Measurements from ENCODE around the gene SGF29. TPM values are rescaled to one million over a fixed set of nuclear protein-coding genes. Genes with fewer than 3 reads are reported as not detected.
"Not testable (repeated sequence)": the region's sequence is repeated elsewhere in the genome, so short reads cannot be mapped to it uniquely, and the experiment has no call there.

Gene SGF29
- total RNA-seq, 2 experiments from 2014 or later = 23.6 to 35.5 TPM

DNA sequence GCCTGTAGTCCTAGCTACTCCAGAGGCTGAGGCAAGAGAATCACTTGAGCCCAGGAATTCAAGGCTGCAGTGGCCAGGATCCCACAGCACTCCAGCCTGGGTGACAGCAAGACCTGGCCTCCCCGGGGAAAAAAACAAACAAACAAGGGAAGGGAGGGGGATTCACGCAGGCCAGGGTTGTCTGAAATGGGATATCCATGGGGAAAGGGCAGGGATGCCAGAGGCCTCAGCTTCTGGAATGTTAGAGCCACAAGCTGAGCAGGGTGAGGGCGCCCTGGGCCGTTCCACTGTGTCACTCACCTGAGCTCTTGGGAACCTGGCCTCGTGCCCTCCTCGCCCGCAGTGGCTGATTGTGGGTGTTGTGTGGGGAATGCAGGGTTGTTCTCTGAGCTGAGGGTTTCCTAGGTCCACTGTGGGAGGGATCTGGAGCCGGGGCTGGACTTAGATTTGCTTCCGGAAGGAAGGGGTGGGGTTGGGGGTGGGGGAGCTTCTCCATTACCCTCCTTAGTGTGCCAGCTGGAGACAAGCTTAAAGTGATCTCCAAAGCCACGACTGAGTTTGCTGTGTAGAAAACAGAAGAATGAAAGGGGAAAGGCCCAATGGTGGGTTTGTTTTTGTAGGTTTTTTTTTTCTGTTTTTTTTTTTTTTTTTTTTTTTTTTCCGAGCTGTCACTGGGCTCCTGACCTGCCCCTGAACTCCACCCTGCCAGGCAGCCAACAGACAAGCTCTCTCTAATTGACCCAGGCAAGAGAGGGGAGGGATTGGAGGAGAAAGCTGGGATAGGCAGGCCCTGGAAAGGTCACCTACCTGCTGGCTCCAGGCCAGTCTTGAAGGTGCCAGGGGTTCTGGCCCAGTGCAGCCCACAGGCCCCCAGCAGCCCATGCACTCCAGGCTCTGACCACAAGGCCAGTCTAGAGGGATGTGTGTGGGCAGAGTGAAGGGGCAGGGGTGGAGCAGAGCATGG lies 56.2 kb downstream of the SGF29 start, which contains the start of gene SULT1A1:
SULT1A1 (minus strand) TSS at position 414 of the 964 bp plus-strand sequence. CDS start 1,189 bp downstream, outside the sequence.
- no peaks in the 10 kb centered on the region for H3K9me3 Mint-ChIP-seq (ENCODE audit: low read depth)
- no peak for ATAC-seq
- DNase-seq = no peak
- peak within 1 kb of the TSS; percentile 8 for H3K27ac Mint-ChIP-seq
- no peaks in the 10 kb centered on the region for H3K27me3 Mint-ChIP-seq
- H3K4me3 Mint-ChIP-seq = no peak within 1 kb of the TSS
- peaks cover 2% of the 10 kb centered on the region for H3K36me3 Mint-ChIP-seq (ENCODE audit: low read depth)
- intact Hi-C loops (cut with DNase I, micrococcal nuclease) = no loop called here
- H3K4me1 Mint-ChIP-seq = peaks cover 9% of the 10 kb centered on the region
- POLR2A ChIA-PET = no interaction called here
- CTCF ChIA-PET = interaction anchor here (0.7 kb wide), 2 partner anchors 381 to 424 kb away, joined by 3 read pairs; no protein-coding TSS in a partner anchor

DNA sequence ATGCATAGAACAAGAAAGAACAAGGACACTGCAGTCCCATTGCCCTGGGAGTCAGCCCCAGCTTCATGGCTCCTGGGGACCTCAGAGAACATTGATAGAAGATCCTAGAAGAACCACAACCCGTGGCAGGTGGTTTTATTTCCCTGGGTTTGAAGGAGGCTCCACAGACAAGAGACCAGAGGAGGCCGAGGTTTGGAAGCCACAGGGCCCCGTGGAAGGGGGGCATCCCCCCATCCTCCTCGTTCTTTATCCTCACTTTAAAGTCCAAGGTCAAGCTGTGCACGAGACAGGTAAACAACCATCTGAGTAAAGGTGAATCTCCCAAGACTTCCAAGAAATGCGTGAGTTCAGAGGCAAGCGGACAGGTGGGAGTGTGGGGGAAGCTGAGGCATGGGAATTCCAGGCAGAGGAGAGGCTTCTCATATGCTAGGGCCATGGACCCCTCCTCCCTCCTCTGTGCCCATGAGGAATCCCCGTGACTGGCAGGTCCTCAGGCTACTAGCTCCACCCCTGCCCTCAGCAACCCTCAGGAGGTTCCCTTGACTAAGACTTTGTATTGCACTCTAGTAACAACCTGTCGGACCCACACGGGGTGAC lies 57.0 kb downstream of the SGF29 start:
- no peak for ATAC-seq
- intact Hi-C loops (cut with DNase I, micrococcal nuclease) = no loop called here
- ChIA-PET CTCF (interaction anchor here (0.7 kb wide), 1 partner anchor 423 kb away, joined by 3 read pairs; no protein-coding TSS in a partner anchor), POLR2A (no interaction called here)
- H3K9me3 Mint-ChIP-seq (ENCODE audit: low read depth) = no peaks in the 10 kb centered on the region
- H3K27ac Mint-ChIP-seq = peak overlapping the region; percentile 8
- H3K36me3 Mint-ChIP-seq (ENCODE audit: low read depth) = no peaks in the 10 kb centered on the region
- H3K4me3 Mint-ChIP-seq = no peak overlapping the region
- H3K4me1 Mint-ChIP-seq = peaks cover 9% of the 10 kb centered on the region
- no peaks in the 10 kb centered on the region for H3K27me3 Mint-ChIP-seq
- DNase-seq = no peak

DNA sequence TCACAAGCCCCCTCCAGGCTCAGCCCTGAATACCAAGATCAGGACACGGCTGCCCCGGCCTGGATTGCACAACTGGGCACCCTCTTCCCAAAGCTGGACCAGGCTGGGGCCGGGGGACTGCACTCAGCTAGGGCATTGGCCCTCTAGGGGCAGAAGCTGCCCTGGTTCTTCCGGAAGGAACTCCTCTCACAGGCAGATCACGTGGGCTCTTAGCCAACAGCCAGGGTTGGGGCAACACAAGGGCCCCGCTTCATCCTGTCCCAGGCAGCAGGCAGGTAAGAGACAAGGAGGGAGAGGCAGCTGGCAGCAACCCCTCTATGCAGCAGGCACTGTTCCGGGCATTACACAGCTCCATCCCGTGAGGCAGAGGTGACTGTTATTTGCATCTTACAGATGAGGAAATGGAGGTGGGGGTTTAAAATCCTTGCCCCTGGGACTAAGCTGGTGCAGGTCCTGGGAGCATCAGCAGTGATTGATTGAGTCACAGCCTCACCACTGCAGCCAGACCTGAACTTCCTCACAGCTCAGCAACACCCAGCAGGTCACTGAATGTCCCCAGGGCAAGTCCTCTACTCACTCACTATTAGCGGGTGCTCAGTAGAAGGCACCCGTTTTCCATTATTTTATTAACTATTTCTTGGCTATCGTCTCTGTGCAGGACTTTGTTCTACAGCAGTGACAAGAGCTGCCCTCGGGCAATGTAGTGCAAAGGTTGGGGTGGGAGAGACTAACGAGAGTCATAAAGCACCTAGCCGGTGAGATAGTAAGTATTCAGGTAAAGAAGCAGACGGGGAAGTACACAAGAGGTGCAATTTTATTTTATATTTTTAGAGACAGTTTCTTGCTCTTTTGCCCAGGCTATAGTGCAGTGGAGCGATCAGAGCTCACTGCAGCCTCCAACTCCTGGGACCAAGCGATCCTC lies 58.9 kb downstream of the SGF29 start:
- H3K4me1 Mint-ChIP-seq; H3K4me3 Mint-ChIP-seq; H3K27ac Mint-ChIP-seq; POLR2A ChIA-PET; intact Hi-C loops (cut with DNase I, micrococcal nuclease); H3K36me3 Mint-ChIP-seq (ENCODE audit: low read depth); H3K27me3 Mint-ChIP-seq; H3K9me3 Mint-ChIP-seq (ENCODE audit: low read depth); CTCF ChIA-PET; DNase-seq: not testable (repeated sequence)
- peak; percentile 95 for ATAC-seq

DNA sequence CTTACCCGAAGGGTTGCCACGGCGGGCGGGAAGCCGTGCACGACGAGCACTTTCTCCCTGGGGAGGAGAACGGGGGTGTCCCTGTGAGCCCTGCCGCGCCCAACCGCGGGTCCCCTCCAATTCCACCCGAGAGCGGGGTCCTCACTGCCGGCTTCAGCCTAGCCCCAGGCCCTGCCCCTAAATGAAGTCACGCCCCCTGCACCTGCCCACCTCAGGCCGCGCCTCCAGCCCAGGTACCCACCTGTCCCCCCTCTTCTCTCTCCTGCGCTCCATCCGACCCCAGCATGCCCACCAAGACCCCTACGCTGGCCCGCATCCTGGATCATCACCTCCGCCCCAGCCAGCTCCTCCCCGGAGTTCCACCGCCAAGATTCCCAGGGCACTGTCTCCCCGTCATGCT lies 60.2 kb downstream of the SGF29 start:
- H3K27me3 Mint-ChIP-seq, CTCF ChIA-PET, H3K4me3 Mint-ChIP-seq: not testable (repeated sequence)

DNA sequence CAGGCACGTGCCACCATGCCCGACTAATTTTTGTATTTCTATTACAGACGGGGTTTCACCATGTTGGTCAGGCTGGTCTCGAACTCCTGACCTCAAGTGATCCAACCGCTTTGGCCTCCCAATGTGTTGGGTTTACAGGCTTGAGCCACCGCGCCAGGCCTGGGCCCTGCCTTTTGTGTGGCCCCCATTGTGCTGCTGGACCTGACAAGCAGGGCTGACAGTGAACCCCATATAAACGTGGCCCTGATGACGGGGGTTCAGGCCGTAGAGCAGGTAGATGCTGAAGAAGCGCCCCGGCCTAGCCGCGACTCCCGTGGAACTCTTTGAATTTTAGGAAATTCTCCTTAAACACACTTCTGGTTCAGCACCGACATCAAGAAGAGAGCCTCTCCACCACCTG lies 60.8 kb downstream of the SGF29 start:
- CTCF ChIA-PET; H3K4me3 Mint-ChIP-seq; DNase-seq; H3K4me1 Mint-ChIP-seq; H3K9me3 Mint-ChIP-seq (ENCODE audit: low read depth); POLR2A ChIA-PET; ATAC-seq; H3K27me3 Mint-ChIP-seq; intact Hi-C loops (cut with DNase I, micrococcal nuclease); H3K27ac Mint-ChIP-seq; H3K36me3 Mint-ChIP-seq (ENCODE audit: low read depth): not testable (repeated sequence)

More for the DNA sequence above, 60.2 kb downstream of the SGF29 start:
- POLR2A ChIA-PET; H3K27ac Mint-ChIP-seq; H3K9me3 Mint-ChIP-seq (ENCODE audit: low read depth); DNase-seq; H3K36me3 Mint-ChIP-seq (ENCODE audit: low read depth); intact Hi-C loops (cut with DNase I, micrococcal nuclease); ATAC-seq; H3K4me1 Mint-ChIP-seq: not testable (repeated sequence)

DNA sequence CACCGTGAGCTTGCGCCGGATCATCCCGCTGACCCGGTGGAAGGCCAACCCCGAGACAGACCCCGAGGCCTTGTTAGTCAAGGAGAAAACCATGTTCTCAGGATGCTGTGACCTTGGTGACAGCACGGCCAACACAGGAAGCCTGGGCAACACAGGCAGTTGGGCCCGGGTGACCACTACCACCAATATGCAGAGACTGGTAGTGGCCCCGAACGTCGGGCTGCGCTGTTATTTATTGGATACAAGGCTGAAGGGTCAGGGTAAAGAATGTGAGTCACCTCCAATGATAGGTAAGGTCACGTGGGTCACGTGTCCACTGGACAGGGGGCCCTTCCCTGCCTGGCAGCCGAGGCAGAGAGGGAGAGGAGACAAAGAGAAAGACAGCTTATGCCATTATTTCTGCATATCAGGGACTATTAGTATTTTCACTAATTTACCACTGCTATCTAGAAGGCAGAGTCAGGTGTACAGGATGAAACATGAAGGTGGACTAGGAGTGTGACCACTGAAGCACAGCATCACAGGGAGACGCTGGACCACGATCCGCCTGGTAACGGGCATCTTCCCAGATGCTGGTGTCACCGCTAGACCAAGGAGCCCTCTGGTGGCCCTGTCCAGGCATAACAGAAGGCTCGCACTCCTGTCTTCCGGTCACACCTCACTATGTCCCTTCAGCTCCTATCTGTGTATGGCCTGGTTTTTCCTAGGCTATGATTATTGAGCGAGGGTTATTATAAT lies 61.9 kb downstream of the SGF29 start:
- H3K9me3 Mint-ChIP-seq (ENCODE audit: low read depth); H3K4me1 Mint-ChIP-seq; H3K27ac Mint-ChIP-seq; H3K36me3 Mint-ChIP-seq (ENCODE audit: low read depth); H3K4me3 Mint-ChIP-seq; CTCF ChIA-PET; POLR2A ChIA-PET; H3K27me3 Mint-ChIP-seq; ATAC-seq; intact Hi-C loops (cut with DNase I, micrococcal nuclease): not testable (repeated sequence)
- DNase-seq = peak; percentile 60

DNA sequence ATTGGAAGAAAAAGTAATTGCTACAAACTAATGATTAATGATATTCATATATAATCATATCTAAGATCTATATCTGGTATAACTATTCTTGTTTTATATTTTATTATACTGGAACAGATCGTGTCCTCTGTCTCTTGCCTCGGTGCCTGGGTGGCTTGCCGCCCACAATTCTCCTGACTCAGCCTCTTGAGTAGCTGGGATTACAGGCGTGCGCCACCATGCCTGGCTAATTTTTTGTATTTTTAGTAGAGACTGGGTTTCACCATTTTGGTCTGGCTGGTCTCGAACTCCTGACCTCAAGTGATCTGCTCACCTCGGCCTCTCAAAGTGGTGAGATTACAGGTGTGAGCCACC lies 62.5 kb downstream of the SGF29 start:
- H3K36me3 Mint-ChIP-seq (ENCODE audit: low read depth); DNase-seq; H3K27me3 Mint-ChIP-seq; H3K4me3 Mint-ChIP-seq; ATAC-seq; intact Hi-C loops (cut with DNase I, micrococcal nuclease); H3K27ac Mint-ChIP-seq; H3K4me1 Mint-ChIP-seq; H3K9me3 Mint-ChIP-seq (ENCODE audit: low read depth): not testable (repeated sequence)
- CTCF ChIA-PET = interaction anchor here (0.5 to 1.1 kb wide), 2 partner anchors 9 to 1346 kb away, joined by 3 to 4 read pairs; no protein-coding TSS in a partner anchor
- POLR2A ChIA-PET = interaction anchor here (0.6 kb wide), 1 partner anchor 59 kb away, joined by 4 read pairs; no protein-coding TSS in a partner anchor

DNA sequence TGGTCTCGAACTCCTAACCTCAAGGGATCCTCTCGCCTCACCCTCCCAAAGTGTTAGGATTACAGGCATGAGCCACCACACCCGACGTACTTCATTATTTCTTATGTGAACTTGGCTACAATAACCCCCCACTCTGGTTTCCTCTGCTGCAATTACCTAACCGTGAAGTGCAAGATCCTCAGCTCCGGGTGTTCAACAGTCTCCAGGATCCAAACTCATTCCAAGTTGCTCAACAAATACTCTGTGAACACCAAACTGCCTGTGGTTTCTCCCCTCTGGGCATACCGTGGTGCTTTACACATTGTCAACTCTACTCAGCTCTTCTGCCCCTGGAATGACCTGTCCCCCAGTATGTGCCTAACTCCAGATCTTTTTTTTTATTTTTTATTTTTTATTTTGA lies 62.9 kb downstream of the SGF29 start:
- intact Hi-C loops (cut with DNase I, micrococcal nuclease) = no loop called here

DNA sequence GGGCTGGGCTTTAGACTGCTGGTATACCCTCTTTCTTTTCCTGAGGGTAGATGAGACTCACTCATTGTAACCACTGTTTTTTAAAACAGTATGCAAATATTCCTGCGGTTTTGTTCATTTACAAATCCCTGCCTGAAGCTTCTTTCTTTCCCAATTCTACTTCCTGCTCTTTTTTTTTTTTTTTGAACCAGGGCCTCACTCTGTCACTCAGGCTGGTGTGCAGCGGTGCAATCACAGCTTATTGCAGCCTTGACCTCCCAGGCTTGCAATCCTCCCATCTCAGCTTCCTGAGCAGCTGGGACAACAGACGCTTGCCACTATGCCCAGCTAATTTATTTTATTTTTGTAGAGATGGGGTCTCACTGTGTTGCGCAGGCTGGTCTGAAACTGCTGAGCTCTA lies 64.2 kb downstream of the SGF29 start:
- Mint-ChIP-seq H3K9me3 (ENCODE audit: low read depth) (no peaks in the 10 kb centered on the region), H3K36me3 (ENCODE audit: low read depth) (peaks cover 8% of the 10 kb centered on the region), H3K27me3 (no peaks in the 10 kb centered on the region), H3K4me1 (peaks cover 11% of the 10 kb centered on the region), H3K4me3 (no peak overlapping the region), H3K27ac (no peak overlapping the region)
- ChIA-PET CTCF (interaction anchor here (0.7 to 1.1 kb wide), 2 partner anchors 13 to 545 kb away, joined by 3 read pairs; no protein-coding TSS in a partner anchor), POLR2A (interaction anchor here (0.6 kb wide), 1 partner anchor 479 kb away, joined by 3 read pairs; no protein-coding TSS in a partner anchor)
- ATAC-seq (no peak), DNase-seq (no peak)
- intact Hi-C loops (cut with DNase I, micrococcal nuclease) = no loop called here

More for the DNA sequence above, 62.9 kb downstream of the SGF29 start:
- H3K36me3 Mint-ChIP-seq (ENCODE audit: low read depth) = peaks cover 8% of the 10 kb centered on the region
- no peak overlapping the region for H3K27ac Mint-ChIP-seq
- DNase-seq (no peak), ATAC-seq (no peak)
- H3K9me3 Mint-ChIP-seq (ENCODE audit: low read depth) = no peaks in the 10 kb centered on the region
- H3K4me1 Mint-ChIP-seq = peaks cover 2% of the 10 kb centered on the region
- ChIA-PET POLR2A (interaction anchor here (0.6 kb wide), 1 partner anchor 60 kb away, joined by 4 read pairs; no protein-coding TSS in a partner anchor), CTCF (interaction anchor here (0.5 to 1.1 kb wide), 3 partner anchors 9 to 1346 kb away, joined by 3 to 5 read pairs (median 4); no protein-coding TSS in a partner anchor)
- no peak overlapping the region for H3K4me3 Mint-ChIP-seq
- no peaks in the 10 kb centered on the region for H3K27me3 Mint-ChIP-seq

DNA sequence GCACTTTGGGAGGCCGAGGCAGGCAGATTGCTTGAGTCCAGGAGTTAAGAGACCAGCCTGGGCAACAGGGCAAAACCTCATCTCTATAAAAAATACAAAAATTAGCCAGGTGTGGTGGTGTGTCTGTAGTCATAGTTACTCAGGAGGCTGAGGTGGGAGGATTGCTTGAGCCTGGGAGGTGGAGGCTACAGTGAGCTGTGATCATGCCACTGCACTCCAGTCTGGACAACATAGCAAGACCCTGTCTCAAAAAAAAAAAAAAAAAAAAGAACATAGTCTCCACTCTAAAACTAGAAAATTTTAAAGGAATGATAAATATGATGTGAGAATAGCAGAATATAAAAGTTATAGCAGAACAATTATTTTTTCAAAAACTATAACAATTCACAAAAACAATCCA lies 66.6 kb downstream of the SGF29 start:
- ATAC-seq; H3K9me3 Mint-ChIP-seq (ENCODE audit: low read depth); H3K4me3 Mint-ChIP-seq; H3K36me3 Mint-ChIP-seq (ENCODE audit: low read depth); H3K27me3 Mint-ChIP-seq; POLR2A ChIA-PET; H3K27ac Mint-ChIP-seq; DNase-seq: not testable (repeated sequence)
- CTCF ChIA-PET = interaction anchor here (0.6 to 1.0 kb wide), 2 partner anchors 15 to 922 kb away, joined by 3 read pairs; no protein-coding TSS in a partner anchor
- intact Hi-C loops (cut with DNase I, micrococcal nuclease) = loop anchor here in 1 of 2 experiments (5.0 kb wide), 1 partner anchor 68 kb away; the partner anchor contains the start of gene SGF29
- peaks cover 16% of the 10 kb centered on the region for H3K4me1 Mint-ChIP-seq

All from activated CD4-positive, alpha-beta T cell treated with anti-CD3 and anti-CD28 coated beads for 36 hours (primary cell).